ENCODE data around the gene PGLYRP2. TPM values are rescaled to one million over a fixed set of nuclear protein-coding genes. Genes with fewer than 3 reads are reported as not detected.

The PGLYRP2 gene
- total and polyA plus RNA-seq, 12 donors: not detected

DNA sequence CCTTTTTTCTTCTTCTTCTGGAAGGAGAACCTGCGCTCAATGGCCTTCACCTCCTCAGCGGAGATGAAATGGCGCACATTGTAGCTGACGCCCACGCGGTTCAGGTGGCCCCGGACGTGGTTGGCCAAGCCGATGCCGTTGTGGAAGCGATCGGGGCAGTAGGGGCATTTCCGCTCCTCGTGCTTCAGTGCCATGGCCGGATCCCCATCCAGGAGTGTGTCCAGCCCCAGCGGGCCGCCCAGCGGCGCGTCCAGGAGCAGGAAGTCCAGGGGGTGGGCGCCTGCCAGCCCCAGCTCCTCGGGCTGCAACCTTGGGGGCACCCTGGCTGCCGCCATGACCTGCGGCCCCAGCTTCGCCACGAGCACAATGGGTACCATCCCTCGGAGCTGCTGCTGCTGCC lies 40.7 kb downstream of the PGLYRP2 start:
- DNase-seq: no peak
- TF ChIP-seq, protein P1, sequence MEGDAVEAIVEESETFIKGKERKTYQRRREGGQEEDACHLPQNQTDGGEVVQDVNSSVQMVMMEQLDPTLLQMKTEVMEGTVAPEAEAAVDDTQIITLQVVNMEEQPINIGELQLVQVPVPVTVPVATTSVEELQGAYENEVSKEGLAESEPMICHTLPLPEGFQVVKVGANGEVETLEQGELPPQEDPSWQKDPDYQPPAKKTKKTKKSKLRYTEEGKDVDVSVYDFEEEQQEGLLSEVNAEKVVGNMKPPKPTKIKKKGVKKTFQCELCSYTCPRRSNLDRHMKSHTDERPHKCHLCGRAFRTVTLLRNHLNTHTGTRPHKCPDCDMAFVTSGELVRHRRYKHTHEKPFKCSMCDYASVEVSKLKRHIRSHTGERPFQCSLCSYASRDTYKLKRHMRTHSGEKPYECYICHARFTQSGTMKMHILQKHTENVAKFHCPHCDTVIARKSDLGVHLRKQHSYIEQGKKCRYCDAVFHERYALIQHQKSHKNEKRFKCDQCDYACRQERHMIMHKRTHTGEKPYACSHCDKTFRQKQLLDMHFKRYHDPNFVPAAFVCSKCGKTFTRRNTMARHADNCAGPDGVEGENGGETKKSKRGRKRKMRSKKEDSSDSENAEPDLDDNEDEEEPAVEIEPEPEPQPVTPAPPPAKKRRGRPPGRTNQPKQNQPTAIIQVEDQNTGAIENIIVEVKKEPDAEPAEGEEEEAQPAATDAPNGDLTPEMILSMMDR (IDR thresholded peaks at IDR 0.05): no peak
- H3K4me1 ChIP-seq: peaks cover 0 to 9% (median 2%) of the 10 kb centered on the region in 9 donors
- no peaks in the 10 kb centered on the region for H3K9me3 ChIP-seq
- H3K4me3 ChIP-seq: no peak overlapping the region
- 94 to 95% methylated on average over 27 of the region's 27 CpGs for WGBS, 2 donors
- ATAC-seq: no peak
- no peak overlapping the region for H3K27ac ChIP-seq
- intact Hi-C loops (cut with DNase I): no loop called here
- peaks cover 0 to 26% (median 0%) of the 10 kb centered on the region in 9 donors for H3K36me3 ChIP-seq
- H3K27me3 ChIP-seq: no peaks in the 10 kb centered on the region

DNA sequence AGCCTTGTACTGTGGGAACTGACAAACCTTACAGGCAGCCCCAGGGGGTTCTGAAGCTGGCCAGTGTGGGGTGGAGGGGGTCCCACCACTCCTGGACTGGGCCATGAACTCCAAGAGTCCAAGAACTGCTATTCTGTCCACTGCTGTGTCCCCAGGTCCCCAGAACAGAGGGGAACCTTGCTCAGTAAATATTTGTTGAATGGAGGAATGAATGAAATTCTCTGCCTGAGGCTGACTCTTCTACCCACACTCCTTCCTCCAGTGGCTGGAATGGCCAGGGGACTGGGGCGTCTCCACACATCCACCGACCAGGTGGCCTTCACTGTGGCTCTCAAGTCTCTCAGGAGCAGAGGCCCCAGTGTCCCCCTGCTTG lies 41.2 kb downstream of the PGLYRP2 start:
- intact Hi-C loops (cut with DNase I): no loop called here
- Histone ChIP-seq H3K9me3 (no peaks in the 10 kb centered on the region), H3K27ac (no peak overlapping the region), H3K36me3 (peaks cover 0 to 26% (median 0%) of the 10 kb centered on the region in 9 donors), H3K27me3 (no peaks in the 10 kb centered on the region), H3K4me1 (peaks cover 0 to 11% (median 4%) of the 10 kb centered on the region in 9 donors), H3K4me3 (no peak overlapping the region)
- DNase-seq: no peak
- 87 to 89% methylated on average over 2 of the region's 2 CpGs for WGBS, 2 donors
- TF ChIP-seq, protein P1 (IDR thresholded peaks at IDR 0.05): no peak
- no peak for ATAC-seq

DNA sequence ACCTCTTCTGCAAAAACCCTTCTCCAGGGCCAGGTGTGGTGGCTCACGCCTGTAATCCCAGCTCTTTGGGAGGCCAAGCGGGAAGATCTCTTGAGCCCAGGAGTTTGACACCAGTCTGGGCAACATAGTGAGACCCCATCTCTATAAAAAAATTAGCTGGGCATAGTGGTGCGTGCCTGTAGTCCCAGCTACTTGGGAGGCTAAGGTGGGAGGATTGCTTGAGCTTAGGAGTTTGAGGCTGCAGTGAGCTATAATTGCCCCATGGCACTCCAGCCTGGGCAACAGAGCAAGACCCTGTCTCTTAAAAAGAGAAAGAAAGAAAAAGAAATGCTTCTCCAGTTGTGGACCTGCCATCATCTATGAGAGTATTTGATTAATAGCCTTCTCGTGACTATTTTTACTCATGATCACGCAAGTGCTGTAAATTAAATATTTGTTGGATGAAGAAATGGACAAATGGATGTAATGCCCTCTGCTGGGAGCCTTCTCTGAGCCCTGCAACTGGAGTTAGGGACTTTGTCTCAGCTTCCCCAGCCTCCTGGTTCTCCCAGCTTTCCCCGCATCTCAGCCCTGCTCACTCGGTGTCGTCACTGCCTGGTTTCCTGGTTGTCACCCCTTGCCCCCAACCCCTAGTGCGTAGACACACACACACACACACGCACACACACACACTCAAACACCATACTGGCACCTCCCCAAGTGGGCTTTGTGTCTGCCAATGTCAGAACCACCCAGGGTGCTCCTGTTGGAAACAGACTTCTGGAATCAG lies 41.8 kb downstream of the PGLYRP2 start:
- no peaks in the 10 kb centered on the region for H3K9me3 ChIP-seq
- H3K27ac ChIP-seq: no peak overlapping the region
- peaks cover 0 to 12% (median 4%) of the 10 kb centered on the region in 9 donors for H3K4me1 ChIP-seq
- H3K4me3 ChIP-seq: no peak overlapping the region
- ATAC-seq: no peak
- 81% methylated on average over 10 of the region's 10 CpGs for WGBS, 2 donors
- intact Hi-C loops (cut with DNase I): no loop called here
- TF ChIP-seq, protein P1 (IDR thresholded peaks at IDR 0.05): peak in 2 of 9 donors; percentile 10 to 14
- H3K27me3 ChIP-seq: no peaks in the 10 kb centered on the region
- DNase-seq: no peak
- H3K36me3 ChIP-seq: peaks cover 0 to 26% (median 0%) of the 10 kb centered on the region in 9 donors

DNA sequence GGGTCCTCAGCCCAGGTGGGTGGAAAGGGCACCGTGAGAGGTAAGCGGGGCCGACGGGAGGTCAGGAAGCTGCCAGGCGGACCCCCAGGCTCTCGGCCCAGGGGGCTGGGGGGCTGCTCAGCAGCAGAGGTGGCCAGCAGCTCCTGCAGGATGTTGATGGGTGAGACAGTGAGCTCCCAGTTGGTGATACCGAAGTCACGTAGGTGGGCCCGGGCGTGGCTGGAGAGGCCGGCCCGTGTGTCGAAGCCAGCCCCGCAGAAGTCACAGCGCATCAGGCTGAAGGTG lies 42.5 kb downstream of the PGLYRP2 start:
- 90 to 96% methylated on average over 15 of the region's 15 CpGs for WGBS, 2 donors
- ATAC-seq (no peak), DNase-seq (no peak)
- Histone ChIP-seq H3K27ac (no peak overlapping the region), H3K4me3 (no peak overlapping the region), H3K9me3 (no peaks in the 10 kb centered on the region), H3K36me3 (peaks cover 0 to 26% (median 0%) of the 10 kb centered on the region in 9 donors), H3K4me1 (peaks cover 2 to 15% (median 5%) of the 10 kb centered on the region in 9 donors), H3K27me3 (no peaks in the 10 kb centered on the region)
- intact Hi-C loops (cut with DNase I): no loop called here
- TF ChIP-seq, protein P1 (IDR thresholded peaks at IDR 0.05): no peak

Measured in heart right ventricle (tissue), 16 donors.